Natural killer cell (primary cell): Measurements from ENCODE around the gene CXCL12. TPM values are rescaled to one million over a fixed set of nuclear protein-coding genes. Genes with fewer than 3 reads are reported as not detected.

Experiments
- ATAC-seq, 3 donors: fragments of 150-1000 bp in 2 of 3; fragments of 200-7000 bp in 1 of 3; cut with Tn5 transposase; 1 replicate in 1 of 3; 2 replicates in 2 of 3; pipeline ENCODE4 v1.10.0; 2021; ENCODE audit warnings: mild to moderate bottlenecking in 2 of 3, moderate library complexity in 2 of 3
- DNase-seq, 2 donors: peaks; one replicate each; pipeline versions ENCODE4 v3.0.0 to v3.0.0-alpha.2; 2013 to 2021; ENCODE audit warnings: mixed read lengths in 1 of 2
- H3K27ac ChIP-seq: one replicate; pipeline ENCODE4 v1.5.1; 2013; ENCODE audit warnings: mild to moderate bottlenecking, low read length
- H3K27me3 ChIP-seq: one replicate; pipeline ENCODE4 v1.6.1; 2013; ENCODE audit warnings: low read length; ENCODE audit not compliant: control insufficient read depth, insufficient read depth
- H3K36me3 ChIP-seq: one replicate; pipeline ENCODE4 v1.6.1; 2013; ENCODE audit warnings: low read length; ENCODE audit not compliant: control insufficient read depth, insufficient read depth
- H3K4me1 ChIP-seq: one replicate; pipeline ENCODE4 v1.6.1; 2013; ENCODE audit warnings: low read length; ENCODE audit not compliant: control insufficient read depth, insufficient read depth
- H3K4me3 ChIP-seq: one replicate; pipeline ENCODE4 v1.5.1; 2013; ENCODE audit warnings: low read length
- H3K9me3 ChIP-seq: one replicate; pipeline ENCODE4 v1.6.1; 2013; ENCODE audit warnings: low read length; ENCODE audit not compliant: control insufficient read depth, insufficient read depth
- H3K27ac Mint-ChIP-seq, 2 donors: one replicate each; pipeline ENCODE4 v1.8.0; 2022; ENCODE audit warnings: mild to moderate bottlenecking in 2 of 2, mixed read lengths in 2 of 2, moderate library complexity in 1 of 2
- H3K27me3 Mint-ChIP-seq, 2 donors: one replicate each; pipeline ENCODE4 v1.8.0; 2022; ENCODE audit warnings: low read depth in 2 of 2, mixed read lengths in 2 of 2
- H3K36me3 Mint-ChIP-seq: one replicate; pipeline ENCODE4 v1.8.0; 2022; ENCODE audit warnings: mixed read lengths
- H3K4me1 Mint-ChIP-seq, 2 donors: one replicate each; pipeline ENCODE4 v1.8.0; 2022; ENCODE audit warnings: mixed read lengths in 2 of 2
- H3K4me3 Mint-ChIP-seq: one replicate; pipeline ENCODE4 v1.8.0; 2022; ENCODE audit warnings: mild to moderate bottlenecking, moderate library complexity, mixed read lengths
- H3K9me3 Mint-ChIP-seq, 2 donors: one replicate each; pipeline ENCODE4 v1.8.0; 2022; ENCODE audit warnings: mixed read lengths in 2 of 2
- CTCF ChIP-seq: fragments of 200-600 bp; IDR thresholded peaks from one replicate; pipeline ENCODE4 v1.8.0; 2022; ENCODE audit warnings: antibody characterized with exemption
- WGBS: methylation state at CpG from one replicate; pipeline ENCODE4 v1.1.7; 2013; ENCODE audit warnings: missing lambda C conversion rate; ENCODE audit not compliant: insufficient coverage; 5-methylcytosine and 5-hydroxymethylcytosine counted together
- intact Hi-C: fragments of 100-400 bp; cut with micrococcal nuclease; formaldehyde crosslinking; loops from one replicate; pipeline ENCODE4 v1.14.2; 2022
- total RNA-seq, 4 donors: library from RNA; stranded (reverse); fragments of 120-200 nt in 1 of 4; gene quantifications; one replicate each; pipeline versions ENCODE4 v1.2.3 to v1.2.4, GENCODE V29; 2013 to 2022

The CXCL12 gene
- total RNA-seq, 3 donors from 2014 or later (not counting 1 experiment from before 2014, with no cell fraction given): not detected

- DNase-seq: no peak
These were observed 12.8 kb upstream of the CXCL12 start for GRCh38 chr10:44397476-44398225.

GRCh38 chr10:44396671-44397191 lies 11.8 kb upstream of the CXCL12 start:
- no peaks in the 10 kb centered on the region for H3K9me3 ChIP-seq
- no peaks in the 10 kb centered on the region for H3K36me3 ChIP-seq
- no peak for DNase-seq
- Mint-ChIP-seq H3K27me3 (peaks cover 4 to 15% of the 10 kb centered on the region in 2 donors), H3K27ac (no peak overlapping the region), H3K4me3 (no peak overlapping the region), H3K9me3 (no peaks in the 10 kb centered on the region), H3K4me1 (no peaks in the 10 kb centered on the region), H3K36me3 (no peaks in the 10 kb centered on the region)
- no peak overlapping the region for H3K4me3 ChIP-seq
- H3K27ac ChIP-seq: no peak overlapping the region
- no peak for TF ChIP-seq CTCF
- 79% methylated on average over 7 of the region's 7 CpGs for WGBS
- H3K4me1 ChIP-seq: no peaks in the 10 kb centered on the region
- no peak for ATAC-seq
- no peaks in the 10 kb centered on the region for H3K27me3 ChIP-seq
- intact Hi-C loops: no loop called here

More at GRCh38 chr10:44397476-44398225, 12.8 kb upstream of the CXCL12 start:
- H3K27ac ChIP-seq: no peak overlapping the region
- H3K9me3 ChIP-seq: no peaks in the 10 kb centered on the region
- no peak for ATAC-seq
- Mint-ChIP-seq H3K4me1 (no peaks in the 10 kb centered on the region), H3K27me3 (peaks cover 9 to 10% of the 10 kb centered on the region in 2 donors), H3K4me3 (no peak overlapping the region), H3K36me3 (no peaks in the 10 kb centered on the region), H3K9me3 (no peaks in the 10 kb centered on the region), H3K27ac (no peak overlapping the region)
- no peak overlapping the region for H3K4me3 ChIP-seq
- no peaks in the 10 kb centered on the region for H3K4me1 ChIP-seq
- H3K27me3 ChIP-seq: no peaks in the 10 kb centered on the region
- 78% methylated on average over 6 of the region's 6 CpGs for WGBS
- TF ChIP-seq CTCF: no peak
- no peaks in the 10 kb centered on the region for H3K36me3 ChIP-seq
- intact Hi-C loops: no loop called here

DNA sequence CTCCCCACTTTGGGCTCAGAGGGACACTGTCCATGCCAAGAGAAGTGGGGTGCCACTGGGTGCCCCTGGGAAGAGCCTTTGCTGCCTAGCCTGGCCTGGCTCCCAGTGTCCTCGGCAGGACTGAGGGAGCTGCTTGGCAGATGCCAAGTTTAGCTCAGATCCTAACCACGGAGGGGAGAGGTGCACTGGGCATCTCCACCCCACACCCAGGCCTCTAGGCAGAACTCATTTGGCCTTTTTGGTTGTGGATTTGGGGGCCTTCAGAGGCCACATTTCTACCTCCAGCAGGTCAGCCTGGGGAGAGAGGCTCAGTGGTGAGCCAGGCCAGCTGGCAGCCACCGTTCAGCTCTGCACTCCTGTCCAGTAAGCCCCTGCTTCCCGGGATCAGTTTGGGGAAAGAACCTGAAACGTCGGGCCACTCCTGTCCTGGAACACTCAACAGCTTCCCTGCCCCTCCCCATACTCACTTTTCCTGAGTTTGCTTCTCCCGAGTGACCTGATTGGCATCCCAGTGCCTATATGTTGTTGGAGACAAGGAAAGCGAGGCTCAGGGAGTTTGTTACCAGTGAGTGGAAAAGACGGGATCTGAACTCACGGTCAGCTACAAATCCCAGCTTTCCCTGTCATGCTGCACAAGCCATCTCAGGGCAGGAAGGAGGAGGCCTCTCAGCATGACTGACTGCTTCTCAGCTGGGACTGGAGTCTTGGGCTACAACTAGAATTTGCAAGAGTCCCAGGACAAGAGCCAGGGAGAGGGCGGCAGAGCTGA lies 11.2 kb upstream of the CXCL12 start:
- 82% methylated on average over 10 of the region's 11 CpGs for WGBS
- peaks cover 11 to 15% of the 10 kb centered on the region in 2 donors for H3K27me3 Mint-ChIP-seq
- no peak for TF ChIP-seq CTCF
- H3K27ac ChIP-seq: no peak overlapping the region
- H3K27me3 ChIP-seq: no peaks in the 10 kb centered on the region
- no peaks in the 10 kb centered on the region for H3K9me3 ChIP-seq
- no peaks in the 10 kb centered on the region for H3K4me1 Mint-ChIP-seq
- H3K27ac Mint-ChIP-seq: no peak overlapping the region
- no peak for DNase-seq
- H3K4me3 Mint-ChIP-seq: no peak overlapping the region
- no peaks in the 10 kb centered on the region for H3K9me3 Mint-ChIP-seq
- no peak for ATAC-seq
- no peaks in the 10 kb centered on the region for H3K36me3 Mint-ChIP-seq
- no peak overlapping the region for H3K4me3 ChIP-seq
- intact Hi-C loops: no loop called here
- no peaks in the 10 kb centered on the region for H3K36me3 ChIP-seq
- H3K4me1 ChIP-seq: no peaks in the 10 kb centered on the region
